PFSK-1 (cell line): ENCODE measurements around the gene RUNDC3A.

Experiments used
- POLR2AphosphoS5 ChIP-seq: IDR thresholded peaks from 2 replicates; pipeline ENCODE4 v1.6.1; 2012; ENCODE audit warnings: low read depth, mild to moderate bottlenecking, control low read depth, low read length, moderate library complexity
- REST ChIP-seq, 2 experiments: IDR thresholded peaks; 2 replicates each; pipeline versions ENCODE4 v1.6.1 to v1.8.0; 2011 to 2012; ENCODE audit warnings: low read depth in 2 of 2, low read length in 2 of 2, control low read depth in 1 of 2, inconsistent platforms in 1 of 2, mild to moderate bottlenecking in 1 of 2, moderate library complexity in 1 of 2; ENCODE audit not compliant: insufficient read depth in 1 of 2
- SIN3A ChIP-seq: IDR thresholded peaks from 2 replicates; pipeline ENCODE4 v1.6.1; 2012; ENCODE audit warnings: mild to moderate bottlenecking, low read length, moderate library complexity, borderline replicate concordance; ENCODE audit not compliant: insufficient read depth
- TAF1 ChIP-seq: IDR thresholded peaks from 2 replicates; pipeline ENCODE4 v1.6.1; 2012; ENCODE audit warnings: low read length, control low read depth, borderline replicate concordance; ENCODE audit not compliant: insufficient read depth

- TF ChIP-seq TAF1, result no peak
- no peak for TF ChIP-seq REST (IDR thresholded peaks at IDR 0.05; ENCODE audit: insufficient read depth in 1 of 2, low read depth in 2 of 2, low read length in 2 of 2)
- TF ChIP-seq POLR2AphosphoS5, result no peak
- TF ChIP-seq SIN3A, result no peak
Observed at GRCh38 chr17:44322236-44322895, 14.0 kb downstream of the RUNDC3A start.
